NCI-H748 treated with DMSO at 0.1 percent for 48 hours (cell line): ENCODE data around the gene VEGFC.

Experiments used
- DNase-seq: peaks from one replicate; lab custom pipeline; 2025; lab: John Stamatoyannopoulos, UW

VEGFC gene

DNA sequence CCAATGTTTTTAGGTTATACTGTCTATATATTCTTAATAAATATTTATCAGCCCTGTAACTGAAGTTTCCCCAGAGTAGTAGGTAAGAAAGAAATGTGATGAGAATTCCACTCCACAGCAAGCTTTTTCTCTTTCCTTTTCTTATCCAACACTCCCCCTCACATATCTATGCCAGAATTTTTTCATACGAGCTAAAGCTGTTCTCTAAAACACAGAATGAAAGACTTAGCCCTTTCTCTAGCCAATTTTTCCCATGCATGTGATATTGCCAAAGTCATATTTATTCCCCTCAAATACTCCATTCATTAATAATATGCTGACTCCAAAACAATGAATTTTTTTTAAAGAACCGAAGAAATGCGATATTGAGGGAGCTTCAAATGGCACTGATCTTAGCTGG lies 32.3 kb downstream of the VEGFC start:
- no peak for DNase-seq

DNA sequence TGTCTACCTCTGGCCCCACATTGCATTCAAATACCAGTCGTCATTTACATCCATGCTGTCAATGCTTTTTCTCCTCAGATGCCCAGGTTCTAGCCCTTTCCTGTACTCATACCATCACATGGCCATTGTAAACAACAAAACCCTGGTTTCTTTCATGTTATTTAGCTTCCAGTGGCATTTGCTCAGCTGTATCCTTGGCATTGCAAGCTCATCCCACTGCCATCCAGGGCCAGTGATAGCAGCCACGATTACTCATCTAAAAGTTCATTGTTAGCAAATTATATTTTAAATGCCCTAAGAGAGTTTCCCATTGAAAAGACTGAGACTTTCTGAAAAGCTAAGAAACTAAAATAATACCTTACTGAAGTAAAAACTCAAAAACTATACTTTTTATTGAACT lies 34.0 kb downstream of the VEGFC start:
- no peak for DNase-seq

DNA sequence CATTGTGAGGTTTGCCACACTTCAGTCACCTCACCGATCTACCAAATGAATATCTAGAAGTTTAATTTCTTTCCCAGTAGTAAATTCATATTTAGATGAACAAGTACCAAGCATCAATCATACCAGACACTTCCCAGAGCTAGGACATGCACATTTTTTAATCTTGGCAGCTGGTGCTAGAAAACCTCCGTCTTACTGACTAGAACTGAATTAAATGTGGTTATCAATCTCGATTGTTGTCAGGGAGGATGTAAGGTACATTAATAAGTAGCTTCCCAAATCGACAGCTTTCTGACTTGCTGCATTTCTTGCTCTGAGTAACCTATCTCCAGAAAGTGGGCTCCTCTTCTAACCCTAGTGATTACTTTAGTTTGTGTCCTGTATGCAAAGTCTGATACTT lies 34.4 kb downstream of the VEGFC start:
- DNase-seq: no peak

DNA sequence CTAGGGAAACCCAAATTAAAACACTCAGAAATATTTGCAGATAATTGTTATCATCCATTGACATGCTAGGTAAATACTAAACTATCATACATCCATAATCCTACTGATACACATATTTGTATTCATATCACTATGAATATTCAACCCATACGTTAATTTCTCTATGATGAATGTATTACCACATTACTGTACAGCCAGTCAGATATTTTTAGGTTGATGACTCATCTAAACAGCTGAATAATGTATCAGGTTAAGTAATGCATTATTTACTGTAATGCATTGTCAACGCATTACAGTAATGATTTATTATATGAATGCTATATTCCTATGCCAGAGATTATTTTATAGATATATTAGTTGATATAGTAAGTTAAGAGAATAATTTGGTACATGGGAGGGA lies 37.1 kb downstream of the VEGFC start:
- DNase-seq: no peak

DNA sequence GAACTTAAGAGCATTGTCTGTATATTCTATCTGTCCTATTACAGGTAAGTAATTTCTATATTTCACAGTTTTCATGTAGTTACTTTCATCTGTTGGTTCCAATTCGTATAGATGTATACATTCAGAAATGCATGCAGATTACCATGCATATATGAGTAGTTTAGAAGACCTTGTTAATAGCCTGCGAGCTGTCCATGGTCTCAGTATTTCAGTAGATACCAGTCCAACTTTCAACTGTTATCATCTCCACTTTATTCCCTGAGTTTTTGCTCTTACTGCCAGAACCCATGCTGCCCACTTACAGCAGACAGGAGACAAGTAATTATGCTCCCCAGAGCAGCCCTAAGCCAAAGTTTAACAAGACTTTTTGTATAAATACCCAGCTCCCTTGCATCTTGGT lies 37.7 kb downstream of the VEGFC start:
- no peak for DNase-seq

DNA sequence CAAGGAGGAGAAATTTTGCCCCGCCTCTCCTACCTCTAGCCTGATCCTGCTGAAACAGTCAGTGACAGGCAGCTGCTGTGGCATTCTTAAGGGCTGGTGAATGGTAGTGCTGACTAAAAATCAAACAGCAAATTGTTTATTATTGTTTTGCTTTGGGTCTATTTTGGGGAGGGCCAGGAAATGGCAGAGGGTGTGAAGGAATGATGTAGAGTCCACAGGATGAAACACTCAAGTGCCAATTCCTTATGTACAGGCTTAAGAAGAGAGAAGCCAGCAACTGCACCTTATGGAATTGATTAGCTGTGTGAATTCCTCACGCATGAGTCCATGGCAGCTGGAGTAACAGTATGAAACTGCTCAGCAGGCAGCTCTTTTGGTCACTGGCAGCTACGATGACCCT lies 39.7 kb downstream of the VEGFC start:
- no peak for DNase-seq

DNA sequence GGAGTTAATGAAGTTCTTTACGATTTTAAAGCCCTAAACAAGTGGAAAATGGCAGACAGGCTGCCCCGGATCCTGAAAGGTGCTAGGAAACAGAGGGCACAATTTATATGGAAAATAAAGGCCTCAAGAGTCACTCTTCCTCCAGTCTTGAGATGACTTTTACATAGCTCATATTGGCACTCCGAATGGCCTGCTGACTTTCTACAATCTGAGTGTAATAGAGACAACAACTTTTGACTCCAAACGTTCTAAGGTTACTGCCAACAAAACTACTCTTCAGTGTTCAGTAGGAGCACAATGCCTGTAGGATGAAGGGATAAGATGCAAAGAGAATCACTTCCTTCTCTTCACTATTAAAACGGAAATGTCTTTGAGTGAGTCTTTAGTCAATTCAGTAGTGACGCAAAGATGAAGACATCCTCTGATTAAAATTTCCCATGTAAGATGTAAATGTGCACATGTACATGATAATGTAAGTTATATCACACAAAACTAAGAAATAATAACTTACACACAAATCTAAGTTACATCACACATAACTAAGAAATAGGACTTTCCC lies 40.5 kb downstream of the VEGFC start:
- DNase-seq: no peak

DNA sequence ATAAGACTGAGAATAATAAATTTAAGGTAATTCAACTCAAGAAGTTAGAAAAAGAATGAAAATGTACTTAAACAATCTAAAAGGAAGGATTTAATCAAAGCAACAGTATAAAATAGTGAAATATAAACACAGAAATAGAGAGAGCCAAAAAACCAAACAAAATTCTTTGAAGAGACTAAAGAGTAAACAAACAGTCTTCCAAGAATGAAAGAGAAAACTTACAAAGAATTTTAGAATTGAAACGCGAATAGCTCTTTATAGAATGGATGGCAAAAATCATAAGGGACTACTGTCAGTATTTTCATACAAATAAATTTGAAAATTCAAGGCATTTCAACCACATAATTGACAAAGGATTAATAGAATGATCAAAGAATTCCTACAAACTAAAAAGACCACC lies 41.7 kb downstream of the VEGFC start:
- DNase-seq: no peak

DNA sequence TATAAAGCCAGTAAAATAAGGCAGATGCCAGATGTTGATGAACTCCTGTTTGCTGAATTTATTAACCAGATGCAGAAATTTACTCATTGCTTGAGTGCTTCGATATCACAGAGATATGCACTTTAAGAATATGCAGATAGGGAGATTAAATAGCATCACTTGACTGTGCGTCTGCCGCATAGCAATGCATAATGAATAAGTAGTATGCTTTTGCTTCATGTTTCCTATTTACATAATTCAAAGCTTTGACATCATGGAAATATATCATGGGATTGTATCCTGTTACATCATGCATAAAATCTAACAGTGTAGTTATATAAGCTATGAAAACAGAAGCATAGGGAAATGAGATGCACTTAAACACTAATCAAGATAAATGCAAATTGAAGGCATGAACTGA lies 45.9 kb downstream of the VEGFC start:
- DNase-seq: no peak

DNA sequence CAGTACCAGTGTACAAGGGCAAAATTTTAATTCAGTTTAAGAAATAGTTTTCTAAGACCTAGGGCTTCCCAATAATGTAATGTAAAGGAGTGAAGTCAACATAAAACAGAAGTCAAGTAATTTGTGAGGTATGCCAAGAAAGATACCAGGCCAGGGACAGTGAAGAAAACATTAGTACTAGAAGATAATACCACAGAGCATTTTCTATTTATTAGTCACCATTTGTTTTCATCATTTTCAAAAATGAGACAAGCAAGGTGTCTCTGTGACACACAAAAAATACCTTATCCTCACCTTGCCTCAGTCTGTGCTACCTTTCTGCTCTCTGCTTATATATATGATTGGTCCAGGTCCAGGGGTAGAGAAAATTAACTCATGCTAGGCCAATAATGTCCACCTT lies 46.8 kb downstream of the VEGFC start:
- DNase-seq: no peak

DNA sequence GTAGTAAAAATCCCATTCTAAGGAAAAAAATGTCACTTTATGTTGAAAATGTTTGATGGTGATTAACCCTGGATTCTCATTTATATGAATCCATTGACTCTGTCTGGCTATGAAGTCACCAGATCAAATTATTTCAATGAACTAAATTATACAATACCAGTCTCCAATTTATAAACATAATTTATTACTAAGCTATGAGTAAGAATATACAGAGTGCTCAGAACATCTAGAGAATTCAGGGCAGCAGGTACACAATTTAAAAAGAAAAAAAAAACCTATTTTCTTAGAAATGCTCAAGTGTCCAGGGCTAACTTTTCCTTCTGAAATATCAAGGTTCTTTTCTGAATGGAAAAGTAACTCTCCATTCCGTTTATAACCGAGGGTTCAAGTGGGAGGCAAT lies 48.6 kb downstream of the VEGFC start:
- DNase-seq: no peak

DNA sequence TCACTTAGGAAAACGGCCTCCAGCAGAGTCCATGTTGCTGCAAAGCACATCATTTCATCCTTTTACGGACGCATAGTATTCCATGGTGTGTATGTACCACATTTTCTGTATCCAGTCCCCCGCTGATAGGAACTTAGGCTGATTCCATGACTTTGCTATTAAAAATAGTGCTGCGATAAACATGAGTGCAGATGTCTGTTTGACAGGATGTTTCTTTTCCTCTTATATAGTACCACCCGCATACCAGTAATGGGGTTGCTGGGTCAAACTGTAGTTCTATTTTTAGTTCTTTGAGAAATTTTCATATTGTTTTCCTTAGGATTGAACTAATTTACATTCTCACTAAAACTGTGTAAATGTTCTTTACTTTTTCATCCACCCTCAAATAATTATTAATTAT lies 50.5 kb downstream of the VEGFC start:
- DNase-seq: no peak

DNA sequence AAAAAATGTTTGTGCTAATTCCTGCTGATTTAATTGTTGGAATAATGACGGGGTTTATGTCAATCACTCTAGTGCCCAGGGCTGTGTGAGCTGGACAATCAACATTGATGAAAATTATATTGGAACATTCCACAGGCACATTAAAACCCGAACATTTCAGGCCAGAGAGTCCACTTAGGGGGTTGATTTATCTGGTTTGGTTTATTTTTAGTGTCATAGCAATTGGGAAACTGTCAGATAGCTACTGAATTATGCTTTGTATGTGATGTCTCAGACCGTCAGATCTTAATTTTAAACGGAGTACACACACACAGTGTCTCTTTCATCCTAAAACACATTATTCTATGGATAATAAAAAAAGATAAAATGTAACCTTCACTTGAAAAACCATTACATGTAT lies 51.5 kb downstream of the VEGFC start:
- no peak for DNase-seq

DNA sequence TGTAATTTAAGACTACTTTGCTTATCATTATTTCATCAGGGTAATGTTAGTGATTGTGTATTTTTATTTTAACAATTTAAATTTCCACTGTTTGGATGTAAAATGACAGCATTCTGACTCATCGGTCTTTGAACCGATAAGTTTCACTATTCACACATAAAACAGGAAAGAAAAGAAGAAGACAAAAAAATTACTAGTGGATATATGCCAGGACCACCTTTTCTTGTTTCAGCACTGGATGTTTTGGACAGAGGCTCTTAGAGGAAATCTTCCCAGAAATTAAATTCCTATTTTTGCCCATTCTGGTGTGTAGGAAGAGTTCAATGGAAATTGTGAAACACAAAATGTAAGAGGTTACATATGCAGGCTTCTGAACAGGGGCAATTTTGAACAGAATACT lies 57.4 kb downstream of the VEGFC start:
- DNase-seq: no peak

DNA sequence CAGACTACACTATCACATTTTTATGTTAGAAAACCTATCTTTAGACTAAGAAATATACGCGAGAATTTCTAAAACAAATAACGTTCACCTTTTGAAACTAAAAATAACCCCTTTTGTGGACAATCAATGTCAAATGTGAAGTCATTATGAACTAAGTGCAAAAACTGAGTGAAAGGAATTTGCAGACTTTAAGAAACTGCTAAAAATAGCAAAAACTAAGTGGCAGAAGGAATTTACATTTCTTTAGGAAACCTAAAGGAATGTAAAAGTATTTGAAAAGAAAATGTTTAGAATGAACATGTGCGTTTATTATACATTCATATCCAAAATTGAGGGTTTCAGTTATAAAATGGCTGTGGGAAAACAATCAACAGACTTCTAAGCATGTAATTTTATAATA lies 58.3 kb downstream of the VEGFC start:
- DNase-seq: no peak

DNA sequence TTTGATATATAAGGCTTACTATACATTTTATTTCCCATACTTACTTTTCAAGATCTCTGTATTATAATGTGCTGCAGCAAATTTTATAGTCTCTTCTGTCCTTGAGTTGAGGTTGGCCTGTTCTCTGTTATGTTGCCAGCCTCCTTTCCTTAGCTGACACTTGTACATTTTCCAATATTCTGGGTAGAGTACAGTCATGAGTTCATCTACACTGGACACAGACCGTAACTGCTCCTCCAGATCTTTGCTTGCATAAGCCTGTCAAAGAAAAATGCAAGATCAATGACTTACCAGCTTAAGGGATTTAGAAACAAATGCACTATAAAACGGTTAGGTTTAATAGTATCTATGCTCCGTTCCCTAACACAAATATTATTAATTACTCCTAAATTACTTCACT lies 63.2 kb downstream of the VEGFC start:
- no peak for DNase-seq

DNA sequence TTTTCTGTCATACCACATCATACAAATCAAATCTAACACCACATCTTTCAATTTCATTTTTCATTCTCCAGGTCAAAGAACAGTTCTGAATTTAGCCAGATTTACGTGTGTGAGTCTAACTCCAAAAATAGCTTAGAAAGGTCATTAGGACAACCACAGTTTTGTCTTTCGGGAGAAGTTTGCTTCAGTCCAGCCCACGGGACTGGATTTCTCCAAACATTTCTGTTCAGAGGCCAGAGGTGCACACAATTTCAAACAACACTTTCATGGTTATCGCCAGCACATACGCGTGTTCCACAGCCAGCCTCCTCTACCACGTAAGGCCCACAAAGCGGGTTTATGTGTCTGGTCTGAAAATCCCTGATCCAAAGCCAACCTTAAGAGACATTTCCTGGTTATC lies 65.9 kb downstream of the VEGFC start:
- no peak for DNase-seq

DNA sequence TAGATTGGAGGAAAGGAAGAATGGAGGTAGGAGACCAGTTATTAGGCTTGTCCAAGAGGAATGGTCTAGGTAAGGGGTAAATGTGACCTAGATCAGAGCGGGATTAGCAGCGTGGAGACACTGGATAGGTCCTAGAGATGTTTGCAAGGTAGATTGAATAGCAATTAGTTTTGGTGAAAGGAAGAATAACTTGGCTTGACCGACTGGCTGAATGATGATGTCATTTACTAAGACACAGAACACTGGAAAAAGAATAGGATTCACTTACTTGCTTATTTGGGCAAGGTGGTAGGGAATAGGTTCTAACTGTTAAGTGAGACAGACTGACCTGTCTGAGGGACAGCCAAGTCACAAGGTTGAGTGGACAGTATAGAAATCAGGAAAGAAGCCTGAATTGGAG lies 71.3 kb downstream of the VEGFC start:
- no peak for DNase-seq

DNA sequence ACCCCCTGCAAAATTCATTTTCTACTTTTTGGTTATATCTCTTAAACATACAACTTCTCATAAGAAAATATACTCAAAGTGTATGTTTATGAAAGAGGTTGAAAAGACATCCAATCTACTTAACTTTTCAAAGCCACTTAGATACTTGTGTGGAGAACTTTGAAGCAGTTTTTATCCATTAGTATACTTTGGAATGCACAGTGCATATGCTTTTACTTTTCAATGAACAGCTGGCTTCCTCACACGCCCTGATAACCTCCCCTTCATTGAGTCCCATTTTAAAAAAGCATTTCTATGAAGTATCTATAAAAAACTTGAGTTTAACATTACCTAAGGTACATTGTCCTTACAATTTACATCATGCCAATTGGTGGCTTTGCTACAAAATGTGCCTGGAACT lies 73.8 kb downstream of the VEGFC start:
- no peak for DNase-seq

DNA sequence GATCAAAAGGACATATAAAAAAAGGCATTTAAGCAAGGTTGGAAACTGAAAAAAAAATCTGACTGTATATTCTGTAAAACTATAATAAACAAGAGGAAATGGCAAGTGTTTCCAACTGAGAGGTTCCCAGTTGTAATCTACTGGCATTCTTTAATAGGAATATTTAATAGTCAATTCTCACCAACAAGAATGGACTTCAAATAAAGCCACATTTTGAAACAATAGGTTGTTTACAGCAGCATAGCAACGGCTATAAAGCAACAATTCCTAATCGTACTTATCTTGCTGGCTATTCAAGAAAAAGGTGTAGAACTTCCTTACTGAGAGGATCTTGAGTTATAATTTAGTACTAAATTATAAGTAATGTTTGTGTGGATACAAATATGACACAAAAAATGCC lies 75.5 kb downstream of the VEGFC start:
- no peak for DNase-seq

DNA sequence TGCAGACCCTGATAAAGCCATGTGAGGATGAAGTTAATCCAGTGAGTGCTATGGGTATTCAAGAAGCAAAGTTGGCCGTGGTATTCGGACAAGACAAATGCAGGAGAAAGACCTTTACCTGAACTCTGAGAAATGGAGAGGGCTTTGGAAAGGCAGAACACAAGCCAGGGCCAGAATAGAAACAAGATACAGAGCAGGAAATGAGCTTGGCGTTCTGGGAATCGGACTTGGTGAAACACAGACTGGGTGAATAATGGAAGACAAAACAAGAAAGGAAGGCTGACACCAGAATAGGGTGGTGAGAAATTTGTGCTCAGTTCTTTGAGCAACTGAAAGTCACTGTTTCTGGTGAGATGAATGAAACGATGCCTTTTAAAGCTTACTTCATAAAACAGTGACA lies 83.3 kb downstream of the VEGFC start:
- no peak for DNase-seq

DNA sequence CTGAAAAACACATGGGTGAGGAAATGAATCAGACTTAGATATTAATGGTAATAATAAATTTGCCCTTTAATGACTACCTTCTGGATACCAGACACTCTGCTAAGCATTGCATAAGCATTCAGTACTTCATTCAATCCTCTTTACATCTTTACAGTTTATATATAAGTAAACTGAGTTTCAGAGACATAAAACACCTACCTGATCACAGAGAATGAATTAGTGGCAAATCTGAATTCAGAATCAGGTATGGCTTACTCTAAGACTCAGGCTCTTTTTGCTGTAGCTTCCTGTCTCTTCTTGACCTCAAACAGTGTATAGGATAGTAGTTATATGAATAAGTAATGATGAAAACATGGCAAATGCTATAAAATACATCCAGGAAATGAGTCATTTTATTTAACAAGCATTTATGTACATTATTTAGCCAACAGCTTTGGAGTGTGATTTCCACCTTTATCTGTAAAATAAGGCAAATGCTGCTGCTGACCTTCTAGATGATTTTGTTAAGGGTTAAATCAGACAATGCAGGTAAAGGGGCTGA lies 83.9 kb downstream of the VEGFC start:
- DNase-seq: no peak

DNA sequence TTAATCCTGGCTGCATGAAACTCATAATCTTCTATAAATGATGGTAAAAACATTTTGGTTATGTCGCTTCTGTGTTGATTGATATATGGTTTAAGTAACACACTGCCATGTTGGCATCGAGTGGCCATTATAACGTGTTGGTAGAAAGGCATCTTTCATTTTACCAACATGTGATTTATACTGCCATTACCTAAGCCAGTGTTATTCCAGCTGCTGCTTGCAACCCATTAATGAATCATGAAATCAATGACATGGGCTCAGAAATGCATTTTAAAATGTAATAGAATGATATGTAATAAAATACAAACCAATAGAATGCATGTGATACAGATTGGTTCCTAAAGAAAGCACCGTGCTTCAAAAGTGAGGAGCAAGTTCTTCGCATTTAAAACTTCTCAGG lies 102.0 kb downstream of the VEGFC start:
- DNase-seq: no peak

DNA sequence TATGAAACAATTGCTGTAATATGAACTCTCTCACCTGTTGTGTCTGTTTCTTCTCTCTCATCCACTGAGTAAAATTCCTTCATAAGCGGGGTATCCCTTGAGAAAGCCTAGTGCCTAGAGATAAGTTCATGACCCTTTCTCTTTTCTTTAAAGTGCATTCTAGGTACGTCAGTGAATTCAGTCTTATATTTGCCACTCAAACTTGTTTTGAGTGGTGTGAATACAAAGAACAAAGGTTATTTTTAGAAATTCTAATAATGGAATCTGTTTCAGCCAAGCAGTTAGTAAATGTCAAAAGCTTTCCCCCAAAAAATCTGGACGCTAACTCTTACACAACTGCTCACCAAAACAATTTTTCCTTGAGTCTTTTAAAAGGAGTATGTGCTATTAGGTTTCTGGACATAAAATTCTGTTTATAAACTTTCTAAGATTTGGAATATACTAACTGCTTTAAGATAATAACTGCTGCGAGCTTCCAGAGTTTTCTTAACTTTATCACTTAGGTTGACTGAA lies 112.0 kb downstream of the VEGFC start:
- DNase-seq: no peak

DNA sequence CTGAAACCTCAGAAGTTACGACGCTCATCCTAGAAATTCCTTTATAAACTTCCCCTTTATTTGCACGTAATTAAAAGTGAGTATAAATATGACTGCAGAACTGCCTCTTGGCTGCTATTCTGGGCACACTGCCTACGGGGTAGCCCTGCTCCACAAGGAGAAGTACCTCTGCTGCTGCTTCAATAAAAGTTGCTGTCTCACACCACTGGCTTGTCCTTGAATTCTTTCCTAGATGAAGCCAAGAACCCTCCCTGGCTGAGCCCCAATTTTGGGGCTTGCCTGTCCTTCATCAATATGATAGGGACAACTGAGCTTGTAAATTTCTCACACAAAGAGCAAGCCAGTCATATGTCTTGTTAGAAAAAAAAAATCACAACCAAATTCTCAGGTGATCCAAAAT lies 115.8 kb downstream of the VEGFC start:
- no peak for DNase-seq
